Fibroblast of lung (primary cell): ENCODE measurements around the gene SDE2. TPM values are rescaled to one million over a fixed set of nuclear protein-coding genes. Genes with fewer than 3 reads are reported as not detected.

Experiments
- DNase-seq, 2 donors: peaks; one replicate each; pipeline versions ENCODE4 v3.0.0 to v3.0.0-alpha.2; 2010; ENCODE audit warnings: low read depth in 2 of 2
- H2AFZ ChIP-seq: 2 replicates; pipeline ENCODE4 v1.5.1; 2012; ENCODE audit warnings: low read length, control low read depth, inconsistent platforms
- H3K27ac ChIP-seq: 2 replicates; pipeline ENCODE4 v1.5.1; 2011; ENCODE audit warnings: low read length, control low read depth; ENCODE audit not compliant: insufficient read depth
- H3K27me3 ChIP-seq: 2 replicates; pipeline ENCODE4 v1.5.1; 2011; ENCODE audit warnings: mild to moderate bottlenecking, low read length; ENCODE audit not compliant: control insufficient read depth, insufficient read depth
- H3K36me3 ChIP-seq: 2 replicates; pipeline ENCODE4 v1.5.1; 2011; ENCODE audit warnings: low read length; ENCODE audit not compliant: control insufficient read depth, insufficient read depth
- H3K4me1 ChIP-seq: 2 replicates; pipeline ENCODE4 v1.5.1; 2011; ENCODE audit warnings: low read length; ENCODE audit not compliant: control insufficient read depth, insufficient read depth; ENCODE audit errors: extremely low read depth
- H3K4me2 ChIP-seq: 2 replicates; pipeline ENCODE4 v1.5.1; 2011; ENCODE audit warnings: low read length, control low read depth; ENCODE audit not compliant: insufficient read depth; ENCODE audit errors: extremely low read depth
- H3K4me3 ChIP-seq, 4 experiments: fragments of 200-600 bp in 1 of 4; sonication (generic) in 1 of 4; replicated peaks in 1 of 4; 2 replicates each; pipeline ENCODE4 v1.5.1; 2011 to 2016; ENCODE audit warnings: low read length in 4 of 4, low read depth in 3 of 4, mild to moderate bottlenecking in 3 of 4, control low read depth in 2 of 4, inconsistent platforms in 1 of 4, mixed read lengths in 1 of 4; ENCODE audit not compliant: insufficient read depth in 1 of 4; ENCODE audit errors: control extremely low read depth in 1 of 4
- H3K79me2 ChIP-seq: 2 replicates; pipeline ENCODE4 v1.5.1; 2012; ENCODE audit warnings: mild to moderate bottlenecking, low read length, inconsistent platforms; ENCODE audit not compliant: control insufficient read depth, insufficient read depth
- H3K9ac ChIP-seq: 2 replicates; pipeline ENCODE4 v1.5.1; 2011; ENCODE audit warnings: mild to moderate bottlenecking, low read length, control low read depth; ENCODE audit not compliant: insufficient read depth
- H3K9me3 ChIP-seq: 2 replicates; pipeline ENCODE4 v1.5.1; 2012; ENCODE audit warnings: low read depth, low read length; ENCODE audit not compliant: control insufficient read depth, insufficient read depth
- H4K20me1 ChIP-seq: 2 replicates; pipeline ENCODE4 v1.5.1; 2011; ENCODE audit warnings: low read length; ENCODE audit not compliant: control insufficient read depth, insufficient read depth; ENCODE audit errors: extremely low read depth
- EZH2 ChIP-seq: IDR thresholded peaks from 2 replicates; pipeline ENCODE4 v1.5.1; 2012; ENCODE audit warnings: low read length, control low read depth, mild to moderate bottlenecking; ENCODE audit errors: missing control alignments
- polyA plus RNA-seq, 2 donors: library from polyadenylated mRNA; depleted of rRNA in 1 of 2; stranded (reverse) in 1 of 2; unstranded in 1 of 2; fragments of >200 nt; gene quantifications; 2 replicates each; pipeline ENCODE4 v1.2.1, GENCODE V29; 2011 to 2012; ENCODE audit warnings: missing spikeins in 1 of 2
- total RNA-seq: library from RNA; depleted of rRNA; stranded (reverse); fragments of >200 nt; gene quantifications from 2 replicates; pipeline ENCODE4 v1.2.1, GENCODE V29; 2014
- TF ChIP-seq, protein P1 (sequence below), 2 donors: IDR thresholded peaks in 1 of 2; conservative IDR thresholded peaks in 1 of 2; 1 replicate in 1 of 2; 2 replicates in 1 of 2; pipeline ENCODE4 v1.5.1; 2011 to 2012; ENCODE audit warnings: low read length in 2 of 2, control low read depth in 1 of 2, inconsistent platforms in 1 of 2, low read depth in 1 of 2, mild to moderate bottlenecking in 1 of 2

Gene SDE2
- total and polyA plus RNA-seq, 2 donors (not counting 1 experiment from before 2014, with no cell fraction given), result 17.2 to 25.8 TPM

DNA sequence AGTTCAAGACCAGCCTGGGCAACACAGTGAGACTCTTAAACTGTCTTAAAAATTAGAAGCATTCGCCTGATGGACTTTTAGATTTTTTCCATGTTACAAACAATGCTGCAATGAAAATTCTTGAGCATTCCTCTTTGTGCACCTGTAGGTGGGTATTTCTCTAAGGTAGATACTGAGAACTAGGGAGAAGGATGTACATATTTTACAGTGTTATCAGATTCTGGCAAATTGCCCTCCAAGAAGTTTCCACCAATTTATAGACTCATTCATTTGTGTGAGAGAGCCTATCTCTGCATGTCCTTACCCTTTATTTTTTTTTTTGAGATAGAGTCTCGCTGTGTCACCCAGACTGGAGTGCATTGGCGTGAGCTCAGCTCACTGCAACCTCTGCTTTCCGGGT, 45.8 kb downstream of the SDE2 start:
- Histone ChIP-seq H3K9ac (no peak overlapping the region), H4K20me1 (no peaks in the 10 kb centered on the region), H3K4me2 (no peak overlapping the region), H3K36me3 (no peaks in the 10 kb centered on the region), H2AFZ (no peak overlapping the region), H3K27ac (no peak overlapping the region), H3K27me3 (peaks cover 7% of the 10 kb centered on the region), H3K4me1 (no peaks in the 10 kb centered on the region), H3K9me3 (no peaks in the 10 kb centered on the region), H3K4me3 (no peak overlapping the region), H3K79me2 (no peaks in the 10 kb centered on the region)
- no peak for DNase-seq
- TF ChIP-seq EZH2, result no peak
- TF ChIP-seq, protein P1, sequence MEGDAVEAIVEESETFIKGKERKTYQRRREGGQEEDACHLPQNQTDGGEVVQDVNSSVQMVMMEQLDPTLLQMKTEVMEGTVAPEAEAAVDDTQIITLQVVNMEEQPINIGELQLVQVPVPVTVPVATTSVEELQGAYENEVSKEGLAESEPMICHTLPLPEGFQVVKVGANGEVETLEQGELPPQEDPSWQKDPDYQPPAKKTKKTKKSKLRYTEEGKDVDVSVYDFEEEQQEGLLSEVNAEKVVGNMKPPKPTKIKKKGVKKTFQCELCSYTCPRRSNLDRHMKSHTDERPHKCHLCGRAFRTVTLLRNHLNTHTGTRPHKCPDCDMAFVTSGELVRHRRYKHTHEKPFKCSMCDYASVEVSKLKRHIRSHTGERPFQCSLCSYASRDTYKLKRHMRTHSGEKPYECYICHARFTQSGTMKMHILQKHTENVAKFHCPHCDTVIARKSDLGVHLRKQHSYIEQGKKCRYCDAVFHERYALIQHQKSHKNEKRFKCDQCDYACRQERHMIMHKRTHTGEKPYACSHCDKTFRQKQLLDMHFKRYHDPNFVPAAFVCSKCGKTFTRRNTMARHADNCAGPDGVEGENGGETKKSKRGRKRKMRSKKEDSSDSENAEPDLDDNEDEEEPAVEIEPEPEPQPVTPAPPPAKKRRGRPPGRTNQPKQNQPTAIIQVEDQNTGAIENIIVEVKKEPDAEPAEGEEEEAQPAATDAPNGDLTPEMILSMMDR (conservative IDR thresholded peaks at IDR 0.05 in 1 of 2, IDR thresholded peaks at IDR 0.05 in 1 of 2; ENCODE audit: low read depth in 1 of 2, low read length in 2 of 2), result no peak

DNA sequence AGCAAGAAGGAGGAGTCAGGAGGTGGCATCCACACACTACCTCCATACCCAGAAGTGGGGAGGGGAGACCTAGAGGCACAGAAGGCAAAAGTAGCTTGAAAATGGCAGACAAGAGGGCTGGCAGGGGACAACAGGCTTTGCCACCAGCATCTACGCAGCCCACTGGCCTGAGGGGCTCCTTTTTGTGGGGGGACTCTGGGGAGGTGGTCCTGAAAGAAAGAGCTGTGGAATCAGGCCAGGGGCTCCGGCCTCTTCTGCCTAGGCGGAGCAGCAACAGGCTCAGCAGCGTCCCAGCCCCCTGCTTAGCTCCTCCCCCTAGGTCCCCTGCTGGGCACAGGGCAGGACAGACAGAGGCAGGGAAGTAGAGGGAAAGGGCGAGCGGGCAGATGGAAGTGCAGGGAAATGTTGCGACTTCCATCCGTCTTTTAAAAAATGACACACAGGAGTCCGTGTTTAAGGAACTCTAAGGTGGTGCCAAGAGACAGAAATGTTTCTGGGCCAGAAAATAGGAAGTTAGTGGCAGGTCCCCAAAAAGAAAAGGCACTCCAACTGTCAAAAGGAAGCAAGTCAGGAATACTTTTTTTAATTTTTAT, 48.1 kb downstream of the SDE2 start:
- no peak overlapping the region for H3K27ac ChIP-seq
- H4K20me1 ChIP-seq, result no peaks in the 10 kb centered on the region
- no peak for TF ChIP-seq EZH2
- TF ChIP-seq, protein P1 (conservative IDR thresholded peaks at IDR 0.05 in 1 of 2, IDR thresholded peaks at IDR 0.05 in 1 of 2; ENCODE audit: low read depth in 1 of 2, low read length in 2 of 2), result no peak
- no peak overlapping the region for H3K9ac ChIP-seq
- peaks cover 11% of the 10 kb centered on the region for H3K27me3 ChIP-seq
- H2AFZ ChIP-seq, result no peak overlapping the region
- H3K4me3 ChIP-seq, result no peak overlapping the region
- no peaks in the 10 kb centered on the region for H3K79me2 ChIP-seq
- no peak for DNase-seq
- no peaks in the 10 kb centered on the region for H3K4me1 ChIP-seq
- no peak overlapping the region for H3K4me2 ChIP-seq
- no peaks in the 10 kb centered on the region for H3K9me3 ChIP-seq
- H3K36me3 ChIP-seq, result no peaks in the 10 kb centered on the region

DNA sequence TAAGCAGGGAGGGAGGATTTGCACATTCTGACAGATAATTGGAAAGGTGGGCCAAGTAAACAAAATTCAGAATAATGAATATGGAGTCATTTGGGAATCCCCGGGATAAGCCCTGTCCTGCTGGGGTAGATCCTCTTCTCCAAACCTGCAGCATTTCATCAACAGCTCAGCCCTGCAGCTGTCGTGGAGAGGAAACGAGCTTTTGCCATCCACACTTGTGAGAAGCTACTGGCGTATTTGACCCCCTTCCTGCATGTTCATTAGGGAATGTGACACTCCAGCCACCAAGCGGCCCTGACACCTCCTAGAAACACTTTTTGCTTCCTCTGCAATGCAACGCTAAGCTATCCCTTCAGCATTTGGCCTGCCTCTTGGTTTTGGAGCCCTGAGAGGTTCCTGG, 50.1 kb downstream of the SDE2 start:
- no peaks in the 10 kb centered on the region for H3K36me3 ChIP-seq
- H3K4me2 ChIP-seq, result no peak overlapping the region
- no peaks in the 10 kb centered on the region for H4K20me1 ChIP-seq
- H3K9me3 ChIP-seq, result no peaks in the 10 kb centered on the region
- H2AFZ ChIP-seq, result no peak overlapping the region
- no peak overlapping the region for H3K9ac ChIP-seq
- no peaks in the 10 kb centered on the region for H3K79me2 ChIP-seq
- no peaks in the 10 kb centered on the region for H3K4me1 ChIP-seq
- H3K27me3 ChIP-seq, result peaks cover 11% of the 10 kb centered on the region
- no peak overlapping the region for H3K4me3 ChIP-seq
- no peak for DNase-seq
- no peak for TF ChIP-seq EZH2
- TF ChIP-seq, protein P1 (conservative IDR thresholded peaks at IDR 0.05 in 1 of 2, IDR thresholded peaks at IDR 0.05 in 1 of 2; ENCODE audit: low read depth in 1 of 2, low read length in 2 of 2), result no peak
- no peak overlapping the region for H3K27ac ChIP-seq
